Ishikawa (cell line): ENCODE results near the gene MIF4GD.

Source experiments
- CEBPB ChIP-seq: IDR thresholded peaks from 2 replicates; pipeline ENCODE4 v1.6.1; 2012
- CREB1 ChIP-seq: IDR thresholded peaks from 2 replicates; pipeline ENCODE4 v1.6.1; 2012; ENCODE audit warnings: low read depth
- EGR1 ChIP-seq: IDR thresholded peaks from 2 replicates; pipeline ENCODE4 v1.6.1; 2012
- EP300 ChIP-seq: IDR thresholded peaks from 2 replicates; pipeline ENCODE4 v1.6.1; 2012; ENCODE audit warnings: borderline replicate concordance
- FOXM1 ChIP-seq: IDR thresholded peaks from 2 replicates; pipeline ENCODE4 v1.6.1; 2012; ENCODE audit warnings: low read depth, borderline replicate concordance
- MAX ChIP-seq: IDR thresholded peaks from 2 replicates; pipeline ENCODE4 v1.6.1; 2012
- NFIC ChIP-seq: IDR thresholded peaks from 2 replicates; pipeline ENCODE4 v1.6.1; 2012
- RAD21 ChIP-seq: IDR thresholded peaks from 2 replicates; pipeline ENCODE4 v1.6.1; 2012; ENCODE audit warnings: low read depth
- REST ChIP-seq: IDR thresholded peaks from 2 replicates; pipeline ENCODE4 v1.6.1; 2012; ENCODE audit warnings: low read depth, mild to moderate bottlenecking
- TAF1 ChIP-seq: IDR thresholded peaks from 2 replicates; pipeline ENCODE4 v1.6.1; 2012; ENCODE audit warnings: low read depth, mild to moderate bottlenecking
- TCF12 ChIP-seq: IDR thresholded peaks from 2 replicates; pipeline ENCODE4 v1.6.1; 2012; ENCODE audit warnings: low read depth
- TEAD4 ChIP-seq: IDR thresholded peaks from 2 replicates; pipeline ENCODE4 v1.6.1; 2012
- YY1 ChIP-seq: IDR thresholded peaks from 2 replicates; pipeline ENCODE4 v1.6.1; 2012; ENCODE audit warnings: low read depth
- ZBTB7A ChIP-seq: IDR thresholded peaks from 2 replicates; pipeline ENCODE4 v1.6.1; 2012; ENCODE audit warnings: low read depth
- TF ChIP-seq, protein P1 (sequence below): IDR thresholded peaks from 2 replicates; pipeline ENCODE4 v1.6.1; 2012

MIF4GD gene

DNA sequence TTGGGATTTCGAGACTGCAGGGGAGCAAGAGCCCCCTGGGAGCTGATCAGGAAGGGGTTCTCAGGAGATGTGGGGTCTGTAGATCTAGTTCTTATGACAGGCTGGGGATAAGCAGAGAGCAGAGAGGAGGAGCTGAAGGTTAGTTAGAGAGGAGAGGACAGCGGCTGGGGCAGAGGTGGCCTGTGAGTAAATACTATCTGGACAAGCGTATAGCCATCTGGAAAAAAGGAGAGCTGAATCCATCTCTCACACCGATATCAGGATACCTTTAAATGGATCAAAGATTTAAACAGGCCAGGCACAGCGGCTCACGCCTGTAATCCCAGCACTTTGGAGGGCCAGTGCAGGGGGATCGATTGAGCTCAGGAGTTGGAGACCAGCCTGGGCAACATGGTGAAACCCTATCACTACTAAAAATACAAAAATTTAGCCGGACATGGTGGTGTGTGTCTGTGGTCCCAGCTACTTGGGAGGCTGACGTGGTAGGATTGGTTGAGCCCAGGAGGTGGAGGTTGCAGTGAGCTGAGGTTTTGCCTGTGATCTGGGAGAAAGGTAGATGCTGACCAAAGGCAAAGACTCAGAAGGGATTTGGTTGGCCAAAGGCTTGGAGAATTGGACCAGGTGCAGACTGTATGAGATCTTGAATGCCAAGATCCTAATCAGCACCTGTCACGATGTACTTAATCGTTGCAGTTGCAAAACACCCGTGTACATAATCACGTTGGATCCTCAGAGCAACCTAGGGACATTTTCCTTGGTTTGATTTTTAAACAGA lies 37.1 kb upstream of the MIF4GD start:
- TF ChIP-seq CREB1 (no peak), TEAD4 (no peak)

GRCh38 chr17:75301502-75302206 lies 30.6 kb upstream of the MIF4GD start:
- TF ChIP-seq, protein P1, sequence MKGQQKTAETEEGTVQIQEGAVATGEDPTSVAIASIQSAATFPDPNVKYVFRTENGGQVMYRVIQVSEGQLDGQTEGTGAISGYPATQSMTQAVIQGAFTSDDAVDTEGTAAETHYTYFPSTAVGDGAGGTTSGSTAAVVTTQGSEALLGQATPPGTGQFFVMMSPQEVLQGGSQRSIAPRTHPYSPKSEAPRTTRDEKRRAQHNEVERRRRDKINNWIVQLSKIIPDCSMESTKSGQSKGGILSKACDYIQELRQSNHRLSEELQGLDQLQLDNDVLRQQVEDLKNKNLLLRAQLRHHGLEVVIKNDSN: 0 out of 2 replicates have a peak, but pooled peaks have one; percentile 26
- TF ChIP-seq CEBPB: no peak

GRCh38 chr17:75301049-75301448 lies 30.0 kb upstream of the MIF4GD start:
- TF ChIP-seq FOXM1: no peak
- no peak for TF ChIP-seq REST
- TF ChIP-seq TEAD4: no peak
- TF ChIP-seq RAD21: no peak
- no peak for TF ChIP-seq NFIC
- no peak for TF ChIP-seq CEBPB
- no peak for TF ChIP-seq ZBTB7A
- TF ChIP-seq TCF12: no peak
- no peak for TF ChIP-seq YY1
- no peak for TF ChIP-seq TAF1
- no peak for TF ChIP-seq CREB1
- no peak for TF ChIP-seq MAX
- TF ChIP-seq EP300: no peak
- TF ChIP-seq, protein P1: no peak
- no peak for TF ChIP-seq EGR1

- TF ChIP-seq TEAD4 (no peak), FOXM1 (no peak)
- TF ChIP-seq, protein P1: no peak
These were observed 29.2 kb upstream of the MIF4GD start for GRCh38 chr17:75300280-75300679.

- no peak for TF ChIP-seq TAF1
- no peak for TF ChIP-seq TEAD4
- no peak for TF ChIP-seq NFIC
- TF ChIP-seq FOXM1: no peak
- no peak for TF ChIP-seq MAX
- TF ChIP-seq REST: no peak
- TF ChIP-seq CREB1: no peak
These were observed 24.4 kb upstream of the MIF4GD start for GRCh38 chr17:75295201-75296158.
